Measurements from ENCODE around the gene ATP5F1A.
"Not testable (repeated sequence)": the region's sequence is repeated elsewhere in the genome, so short reads cannot be mapped to it uniquely, and the experiment has no call there.

ATP5F1A gene

GRCh38 chr18:46133534-46133933 lies 35.4 kb upstream of the ATP5F1A start:
- no peak overlapping the region for H3K27ac ChIP-seq (ENCODE audit: poor library complexity, severe bottlenecking)
- peaks cover 18% of the 10 kb centered on the region for H3K36me3 ChIP-seq (ENCODE audit: low read depth)
- no peak overlapping the region for H3K4me3 ChIP-seq (ENCODE audit: severe bottlenecking)
- no peak for ATAC-seq (ENCODE audit: low read depth)
- no peak for TF ChIP-seq CTCF (IDR thresholded peaks at IDR 0.05; ENCODE audit: poor library complexity, severe bottlenecking)
- DNase-seq (ENCODE audit: low spot score) = no peak
- no peaks in the 10 kb centered on the region for H3K27me3 ChIP-seq (ENCODE audit: insufficient read depth, poor library complexity, severe bottlenecking)
- no peaks in the 10 kb centered on the region for H3K9me3 ChIP-seq (ENCODE audit: severe bottlenecking)
- no peaks in the 10 kb centered on the region for H3K4me1 ChIP-seq (ENCODE audit: insufficient read depth, poor library complexity, severe bottlenecking)

- peaks cover 45% of the 10 kb centered on the region for H3K36me3 ChIP-seq (ENCODE audit: low read depth)
- not testable (repeated sequence) for ATAC-seq (ENCODE audit: low read depth); H3K9me3 ChIP-seq (ENCODE audit: severe bottlenecking); H3K27ac ChIP-seq (ENCODE audit: poor library complexity, severe bottlenecking); H3K4me1 ChIP-seq (ENCODE audit: insufficient read depth, poor library complexity, severe bottlenecking); H3K27me3 ChIP-seq (ENCODE audit: insufficient read depth, poor library complexity, severe bottlenecking); DNase-seq (ENCODE audit: low spot score); H3K4me3 ChIP-seq (ENCODE audit: severe bottlenecking)
These were observed 32.5 kb upstream of the ATP5F1A start for GRCh38 chr18:46130549-46130948.

GRCh38 chr18:46130061-46130460 lies 32.0 kb upstream of the ATP5F1A start:
- no peak for TF ChIP-seq CTCF (IDR thresholded peaks at IDR 0.05; ENCODE audit: poor library complexity, severe bottlenecking)
- no peak overlapping the region for H3K27ac ChIP-seq (ENCODE audit: poor library complexity, severe bottlenecking)
- no peak for ATAC-seq (ENCODE audit: low read depth)

GRCh38 chr18:46126625-46127024 lies 28.5 kb upstream of the ATP5F1A start:
- H3K4me1 ChIP-seq (ENCODE audit: insufficient read depth, poor library complexity, severe bottlenecking); H3K9me3 ChIP-seq (ENCODE audit: severe bottlenecking); H3K4me3 ChIP-seq (ENCODE audit: severe bottlenecking); DNase-seq (ENCODE audit: low spot score); H3K27me3 ChIP-seq (ENCODE audit: insufficient read depth, poor library complexity, severe bottlenecking); ATAC-seq (ENCODE audit: low read depth); H3K27ac ChIP-seq (ENCODE audit: poor library complexity, severe bottlenecking): not testable (repeated sequence)
- H3K36me3 ChIP-seq (ENCODE audit: low read depth) = peaks cover 73% of the 10 kb centered on the region

More at GRCh38 chr18:46130061-46130460, 32.0 kb upstream of the ATP5F1A start:
- H3K4me1 ChIP-seq (ENCODE audit: insufficient read depth, poor library complexity, severe bottlenecking) = no peaks in the 10 kb centered on the region
- H3K4me3 ChIP-seq (ENCODE audit: severe bottlenecking) = no peak overlapping the region
- no peaks in the 10 kb centered on the region for H3K27me3 ChIP-seq (ENCODE audit: insufficient read depth, poor library complexity, severe bottlenecking)
- H3K36me3 ChIP-seq (ENCODE audit: low read depth) = peaks cover 48% of the 10 kb centered on the region
- no peak for DNase-seq (ENCODE audit: low spot score)
- no peaks in the 10 kb centered on the region for H3K9me3 ChIP-seq (ENCODE audit: severe bottlenecking)

GRCh38 chr18:46113751-46114150 lies 15.7 kb upstream of the ATP5F1A start:
- H3K27me3 ChIP-seq (ENCODE audit: insufficient read depth, poor library complexity, severe bottlenecking) = no peaks in the 10 kb centered on the region
- no peak for DNase-seq (ENCODE audit: low spot score)
- H3K27ac ChIP-seq (ENCODE audit: poor library complexity, severe bottlenecking) = no peak overlapping the region
- H3K4me1 ChIP-seq (ENCODE audit: insufficient read depth, poor library complexity, severe bottlenecking) = no peaks in the 10 kb centered on the region
- no peak for TF ChIP-seq CTCF (IDR thresholded peaks at IDR 0.05; ENCODE audit: poor library complexity, severe bottlenecking)
- H3K9me3 ChIP-seq (ENCODE audit: severe bottlenecking) = no peaks in the 10 kb centered on the region
- ATAC-seq (ENCODE audit: low read depth) = no peak
- peaks cover 35% of the 10 kb centered on the region for H3K36me3 ChIP-seq (ENCODE audit: low read depth)
- H3K4me3 ChIP-seq (ENCODE audit: severe bottlenecking) = no peak overlapping the region

- Histone ChIP-seq H3K27me3 (ENCODE audit: insufficient read depth, poor library complexity, severe bottlenecking) (no peaks in the 10 kb centered on the region), H3K4me3 (ENCODE audit: severe bottlenecking) (no peak overlapping the region), H3K27ac (ENCODE audit: poor library complexity, severe bottlenecking) (no peak overlapping the region), H3K9me3 (ENCODE audit: severe bottlenecking) (no peaks in the 10 kb centered on the region), H3K36me3 (ENCODE audit: low read depth) (peaks cover 61% of the 10 kb centered on the region), H3K4me1 (ENCODE audit: insufficient read depth, poor library complexity, severe bottlenecking) (peaks cover 4% of the 10 kb centered on the region)
- ATAC-seq (ENCODE audit: low read depth) (no peak), DNase-seq (ENCODE audit: low spot score) (no peak)
- no peak for TF ChIP-seq CTCF (IDR thresholded peaks at IDR 0.05; ENCODE audit: poor library complexity, severe bottlenecking)
These were observed 12.3 kb upstream of the ATP5F1A start for GRCh38 chr18:46110406-46110805.
